Measurements from ENCODE around the gene FCMR.

The FCMR gene

DNA sequence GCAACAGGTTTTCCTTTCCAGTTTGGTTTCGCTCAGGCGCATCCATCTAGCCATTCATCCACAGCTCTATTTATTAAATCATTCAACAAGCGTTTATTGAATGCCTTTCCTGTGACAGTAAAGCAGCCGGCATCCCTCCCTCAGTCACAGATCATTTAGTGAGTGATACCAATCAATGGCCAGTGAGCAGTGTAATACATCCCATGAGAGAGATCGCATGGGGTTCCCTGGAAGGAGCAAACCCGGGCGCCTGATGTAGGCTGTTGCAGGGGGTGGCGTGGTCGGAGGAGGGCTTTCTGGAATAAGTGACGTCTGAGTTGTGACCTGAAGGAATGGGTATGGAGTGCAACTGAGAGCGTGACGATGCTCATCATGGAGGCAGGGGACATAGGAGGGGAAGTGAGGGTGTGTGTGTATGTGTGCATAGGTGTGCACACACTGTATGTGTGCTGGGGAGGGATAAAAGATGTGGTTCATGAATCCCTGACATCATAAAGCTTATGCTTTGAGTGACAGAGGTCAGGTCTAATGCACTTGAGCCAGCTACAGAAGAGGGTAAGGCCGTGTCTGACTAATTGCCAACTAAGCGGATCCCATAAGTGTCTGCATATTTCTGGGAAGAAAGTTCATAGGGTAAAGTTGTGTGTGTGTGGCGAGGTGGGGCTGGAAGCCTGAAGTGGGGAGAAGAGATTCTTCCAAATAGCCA, 6.6 kb downstream of the FCMR start:
- no peak for TF ChIP-seq CTCF (IDR thresholded peaks at IDR 0.05)
- no peaks in the 10 kb centered on the region for H3K9me3 Mint-ChIP-seq
- H3K27me3 Mint-ChIP-seq (ENCODE audit: low read depth, poor library complexity), result peaks cover 65% of the 10 kb centered on the region
- H3K27ac Mint-ChIP-seq, result no peak overlapping the region
- no peak for DNase-seq
- H3K36me3 Mint-ChIP-seq (ENCODE audit: low read depth), result no peaks in the 10 kb centered on the region
- no peak overlapping the region for H3K4me3 Mint-ChIP-seq
- H3K4me1 Mint-ChIP-seq, result no peaks in the 10 kb centered on the region

DNA sequence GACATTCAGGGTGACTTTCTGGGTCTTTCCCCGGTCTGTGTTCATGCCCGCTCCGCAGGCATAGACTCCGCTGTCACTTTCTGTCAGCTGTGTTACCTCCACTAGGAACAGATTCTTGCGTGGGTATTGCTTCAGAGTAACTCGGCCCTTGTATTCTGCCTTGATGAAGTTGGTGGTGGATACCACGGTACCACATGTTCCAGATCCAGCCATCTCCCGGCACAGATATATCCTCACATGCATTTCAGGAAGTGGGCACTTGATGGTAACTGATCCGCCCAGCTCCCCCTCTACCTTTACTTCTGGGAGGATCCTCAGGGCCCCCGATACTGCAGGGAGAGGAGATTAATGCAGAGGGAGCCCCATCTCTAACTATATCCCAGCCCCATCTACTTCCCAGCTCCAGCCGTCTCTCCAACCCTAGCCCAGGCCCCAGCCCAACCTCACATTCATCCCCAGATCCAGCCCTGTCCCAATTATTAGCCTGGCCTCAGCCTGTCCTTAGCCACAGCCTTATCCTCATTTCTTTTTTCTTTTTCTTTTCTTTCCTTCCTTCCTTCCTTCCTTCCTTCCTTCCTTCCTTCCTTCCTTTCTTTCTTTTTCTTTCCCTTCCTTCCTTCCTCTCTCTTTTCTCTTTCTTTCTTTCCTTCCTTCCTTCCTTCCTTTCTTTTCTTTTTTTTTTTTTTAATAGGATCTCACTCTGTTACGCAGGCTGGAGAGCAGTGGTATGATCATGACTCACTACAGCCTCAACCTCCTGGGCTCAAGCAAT, 7.8 kb downstream of the FCMR start:
- TF ChIP-seq CTCF (IDR thresholded peaks at IDR 0.05), result no peak
- H3K27me3 Mint-ChIP-seq (ENCODE audit: low read depth, poor library complexity), result peaks cover 73% of the 10 kb centered on the region
- H3K4me1 Mint-ChIP-seq, result peaks cover 2% of the 10 kb centered on the region
- no peak for DNase-seq
- no peak overlapping the region for H3K4me3 Mint-ChIP-seq
- H3K27ac Mint-ChIP-seq, result no peak overlapping the region
- H3K36me3 Mint-ChIP-seq (ENCODE audit: low read depth), result no peaks in the 10 kb centered on the region
- no peaks in the 10 kb centered on the region for H3K9me3 Mint-ChIP-seq

- H3K27me3 Mint-ChIP-seq (ENCODE audit: low read depth, poor library complexity), result peaks cover 84% of the 10 kb centered on the region
- DNase-seq, result peak; percentile 62
- peaks cover 13% of the 10 kb centered on the region for H3K4me1 Mint-ChIP-seq
- H3K36me3 Mint-ChIP-seq (ENCODE audit: low read depth), result no peaks in the 10 kb centered on the region
- TF ChIP-seq CTCF (IDR thresholded peaks at IDR 0.05), result peak; percentile 73
- H3K27ac Mint-ChIP-seq, result no peak overlapping the region
- H3K9me3 Mint-ChIP-seq, result no peaks in the 10 kb centered on the region
- H3K4me3 Mint-ChIP-seq, result no peak overlapping the region
Measured at GRCh38 chr1:206912445-206913095, 9.2 kb downstream of the FCMR start.

DNA sequence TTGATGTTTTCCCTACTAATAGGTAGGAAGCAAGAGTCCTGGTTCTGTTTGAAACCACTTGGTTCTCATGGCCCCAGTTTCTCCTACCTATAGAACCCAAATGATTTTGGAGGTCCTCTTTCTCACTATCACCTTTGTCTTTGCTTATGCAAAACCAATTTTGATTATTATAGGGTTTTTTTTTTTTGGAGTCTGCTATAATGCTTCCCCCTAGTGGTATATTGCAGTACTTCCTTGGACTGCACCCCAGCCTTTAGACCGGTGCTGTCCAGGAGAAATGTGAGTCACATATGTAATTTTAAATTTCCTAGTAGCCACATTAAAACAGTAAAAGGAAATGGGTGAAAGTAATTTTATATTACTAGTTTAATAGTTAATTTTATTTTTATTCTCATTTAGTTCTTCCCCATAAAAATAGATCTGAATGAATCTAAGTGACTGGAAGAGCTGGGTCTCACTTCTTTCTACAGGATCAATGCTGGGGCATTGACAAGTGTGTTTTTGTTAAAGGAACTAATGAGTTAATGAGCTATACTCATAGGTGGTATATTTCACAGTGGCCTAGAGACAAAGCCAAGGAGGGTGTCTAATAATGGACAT, 10.6 kb downstream of the FCMR start:
- H3K27me3 Mint-ChIP-seq (ENCODE audit: low read depth, poor library complexity), result peaks cover 79% of the 10 kb centered on the region
- H3K27ac Mint-ChIP-seq, result no peak overlapping the region
- TF ChIP-seq CTCF (IDR thresholded peaks at IDR 0.05), result peak; percentile 95
- H3K4me3 Mint-ChIP-seq, result no peak overlapping the region
- no peaks in the 10 kb centered on the region for H3K9me3 Mint-ChIP-seq
- H3K36me3 Mint-ChIP-seq (ENCODE audit: low read depth), result no peaks in the 10 kb centered on the region
- peak; percentile 43 for DNase-seq
- H3K4me1 Mint-ChIP-seq, result peaks cover 13% of the 10 kb centered on the region

- no peak overlapping the region for H3K27ac Mint-ChIP-seq
- peaks cover 13% of the 10 kb centered on the region for H3K4me1 Mint-ChIP-seq
- DNase-seq, result no peak
- peak overlapping the region; percentile 71 for H3K4me3 Mint-ChIP-seq
- no peak for TF ChIP-seq CTCF (IDR thresholded peaks at IDR 0.05)
- H3K36me3 Mint-ChIP-seq (ENCODE audit: low read depth), result no peaks in the 10 kb centered on the region
- H3K9me3 Mint-ChIP-seq, result no peaks in the 10 kb centered on the region
- peaks cover 82% of the 10 kb centered on the region for H3K27me3 Mint-ChIP-seq (ENCODE audit: low read depth, poor library complexity)
Measured at GRCh38 chr1:206909883-206910318, 11.8 kb downstream of the FCMR start.
